ENCODE data around the gene CNTNAP5.

The CNTNAP5 gene

GRCh38 chr2:124683536-124684428, 658.7 kb downstream of the CNTNAP5 start (continued):
- TF ChIP-seq POU6F1 (CRISPR knock-in tag; IDR thresholded peaks at IDR 0.05; ENCODE audit: borderline replicate concordance, low read depth), result no peak
- no peak for TF ChIP-seq SNAI2 (CRISPR knock-in tag; IDR thresholded peaks at IDR 0.05)
- no peak for TF ChIP-seq TCF4 (CRISPR knock-in tag; IDR thresholded peaks at IDR 0.05; ENCODE audit: borderline replicate concordance)
- TF ChIP-seq RARB (CRISPR knock-in tag; IDR thresholded peaks at IDR 0.05), result no peak
- no peak for TF ChIP-seq ZNF70 (CRISPR knock-in tag; IDR thresholded peaks at IDR 0.05)
- no peak for TF ChIP-seq CSDC2 (CRISPR knock-in tag; IDR thresholded peaks at IDR 0.05)
- TF ChIP-seq ZFP3 (CRISPR knock-in tag; IDR thresholded peaks at IDR 0.05), result no peak
- no peak for TF ChIP-seq ARNTL (CRISPR knock-in tag; IDR thresholded peaks at IDR 0.05; ENCODE audit: borderline replicate concordance, low read depth)

GRCh38 chr2:124689348-124689747, 664.3 kb downstream of the CNTNAP5 start:
- TF ChIP-seq PPARA (CRISPR knock-in tag; IDR thresholded peaks at IDR 0.05; ENCODE audit: borderline replicate concordance) (no peak), CSRNP3 (CRISPR knock-in tag; IDR thresholded peaks at IDR 0.05) (no peak), RARB (CRISPR knock-in tag; IDR thresholded peaks at IDR 0.05) (no peak), BACH2 (CRISPR knock-in tag; IDR thresholded peaks at IDR 0.05; ENCODE audit: borderline replicate concordance) (no peak), OSR1 (CRISPR knock-in tag; IDR thresholded peaks at IDR 0.05) (no peak), SNAI2 (CRISPR knock-in tag; IDR thresholded peaks at IDR 0.05) (no peak), ESRRG (CRISPR knock-in tag; IDR thresholded peaks at IDR 0.05) (no peak), GLIS3 (CRISPR knock-in tag; IDR thresholded peaks at IDR 0.05) (no peak), TCF4 (CRISPR knock-in tag; IDR thresholded peaks at IDR 0.05; ENCODE audit: borderline replicate concordance) (no peak), POU6F1 (CRISPR knock-in tag; IDR thresholded peaks at IDR 0.05; ENCODE audit: borderline replicate concordance, low read depth) (no peak), ISL1 (CRISPR knock-in tag; IDR thresholded peaks at IDR 0.05) (no peak), TOX (CRISPR knock-in tag; IDR thresholded peaks at IDR 0.05; ENCODE audit: borderline replicate concordance) (no peak), ZNF70 (CRISPR knock-in tag; IDR thresholded peaks at IDR 0.05) (no peak), ZNF565 (CRISPR knock-in tag; conservative IDR thresholded peaks at IDR 0.05; ENCODE audit: low read depth) (no peak), ZFP3 (CRISPR knock-in tag; IDR thresholded peaks at IDR 0.05) (no peak), ZFP30 (CRISPR knock-in tag; IDR thresholded peaks at IDR 0.05) (no peak), CSDC2 (CRISPR knock-in tag; IDR thresholded peaks at IDR 0.05) (no peak), CREB5 (CRISPR knock-in tag; IDR thresholded peaks at IDR 0.05; ENCODE audit: low read depth) (no peak), ARNTL (CRISPR knock-in tag; IDR thresholded peaks at IDR 0.05; ENCODE audit: borderline replicate concordance, low read depth) (no peak)
- ATAC-seq, result no peak

GRCh38 chr2:124692216-124692615, 667.1 kb downstream of the CNTNAP5 start:
- no peak for ATAC-seq
- TF ChIP-seq ZC3H10 (CRISPR knock-in tag; IDR thresholded peaks at IDR 0.05), result no peak
- no peak for TF ChIP-seq TSHZ2 (CRISPR knock-in tag; IDR thresholded peaks at IDR 0.05)
- TF ChIP-seq ISL1 (CRISPR knock-in tag; IDR thresholded peaks at IDR 0.05), result no peak

Measured in SK-N-SH treated with all-trans-retinoic acid at 6 μM for 48 hours (cell line).